ENCODE results near the gene STARD3.

GRCh38 chr17:39625198-39625785, 11.7 kb upstream of the STARD3 start:
- TF ChIP-seq, protein P1, sequence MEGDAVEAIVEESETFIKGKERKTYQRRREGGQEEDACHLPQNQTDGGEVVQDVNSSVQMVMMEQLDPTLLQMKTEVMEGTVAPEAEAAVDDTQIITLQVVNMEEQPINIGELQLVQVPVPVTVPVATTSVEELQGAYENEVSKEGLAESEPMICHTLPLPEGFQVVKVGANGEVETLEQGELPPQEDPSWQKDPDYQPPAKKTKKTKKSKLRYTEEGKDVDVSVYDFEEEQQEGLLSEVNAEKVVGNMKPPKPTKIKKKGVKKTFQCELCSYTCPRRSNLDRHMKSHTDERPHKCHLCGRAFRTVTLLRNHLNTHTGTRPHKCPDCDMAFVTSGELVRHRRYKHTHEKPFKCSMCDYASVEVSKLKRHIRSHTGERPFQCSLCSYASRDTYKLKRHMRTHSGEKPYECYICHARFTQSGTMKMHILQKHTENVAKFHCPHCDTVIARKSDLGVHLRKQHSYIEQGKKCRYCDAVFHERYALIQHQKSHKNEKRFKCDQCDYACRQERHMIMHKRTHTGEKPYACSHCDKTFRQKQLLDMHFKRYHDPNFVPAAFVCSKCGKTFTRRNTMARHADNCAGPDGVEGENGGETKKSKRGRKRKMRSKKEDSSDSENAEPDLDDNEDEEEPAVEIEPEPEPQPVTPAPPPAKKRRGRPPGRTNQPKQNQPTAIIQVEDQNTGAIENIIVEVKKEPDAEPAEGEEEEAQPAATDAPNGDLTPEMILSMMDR (IDR thresholded peaks at IDR 0.05): no peak
- TF ChIP-seq POLR2A (IDR thresholded peaks at IDR 0.05): no peak

Measured in right lobe of liver (tissue), 4 donors.